Esophagus muscularis mucosa (tissue), 4 donors: ENCODE data around the gene TESMIN.

Experiments
- EP300 ChIP-seq: sonication (generic); formaldehyde crosslinking; IDR thresholded peaks from one replicate; pipeline ENCODE4 v1.6.1; 2017; ENCODE audit warnings: antibody characterized with exemption
- POLR2A ChIP-seq: fragments of 450-650 bp; IDR thresholded peaks from one replicate; pipeline ENCODE4 v1.6.1; 2017; ENCODE audit warnings: antibody characterized with exemption, moderate library complexity, mild to moderate bottlenecking, low read depth
- POLR2AphosphoS5 ChIP-seq, 2 donors: sonication (generic); formaldehyde crosslinking; IDR thresholded peaks; one replicate each; pipeline ENCODE4 v1.6.1; 2017; ENCODE audit warnings: antibody characterized with exemption in 2 of 2
- TF ChIP-seq, protein P1 (sequence below), 3 experiments: fragments of 200-600 bp in 2 of 3; fragments of 450-650 bp in 1 of 3; sonication (generic) in 2 of 3; IDR thresholded peaks; one replicate each; pipeline ENCODE4 v1.5.1; 2017 to 2019; ENCODE audit warnings: antibody characterized with exemption in 3 of 3, mild to moderate bottlenecking in 2 of 3, moderate library complexity in 1 of 3

DNA sequence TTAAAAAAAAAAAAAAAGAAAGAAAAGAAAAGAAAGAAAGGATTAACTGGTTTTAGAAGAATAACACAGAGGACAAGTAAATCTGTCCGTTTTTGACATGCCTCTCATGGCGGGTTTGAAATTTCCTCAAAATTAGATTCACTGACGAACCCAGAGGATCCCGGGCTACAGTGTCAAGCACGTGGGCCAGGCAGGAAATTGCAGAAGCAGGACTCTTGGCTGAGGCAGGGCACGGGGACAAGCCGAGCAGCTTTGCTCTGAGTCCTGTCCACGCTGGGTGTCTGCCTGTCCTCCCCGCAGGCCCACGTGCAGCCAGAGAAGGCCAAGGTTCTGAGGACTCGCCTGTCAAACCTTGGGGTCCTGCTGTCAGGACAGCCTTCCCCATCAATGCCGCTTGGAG is 42.3 kb downstream of the TESMIN start:
- TF ChIP-seq, protein P1, sequence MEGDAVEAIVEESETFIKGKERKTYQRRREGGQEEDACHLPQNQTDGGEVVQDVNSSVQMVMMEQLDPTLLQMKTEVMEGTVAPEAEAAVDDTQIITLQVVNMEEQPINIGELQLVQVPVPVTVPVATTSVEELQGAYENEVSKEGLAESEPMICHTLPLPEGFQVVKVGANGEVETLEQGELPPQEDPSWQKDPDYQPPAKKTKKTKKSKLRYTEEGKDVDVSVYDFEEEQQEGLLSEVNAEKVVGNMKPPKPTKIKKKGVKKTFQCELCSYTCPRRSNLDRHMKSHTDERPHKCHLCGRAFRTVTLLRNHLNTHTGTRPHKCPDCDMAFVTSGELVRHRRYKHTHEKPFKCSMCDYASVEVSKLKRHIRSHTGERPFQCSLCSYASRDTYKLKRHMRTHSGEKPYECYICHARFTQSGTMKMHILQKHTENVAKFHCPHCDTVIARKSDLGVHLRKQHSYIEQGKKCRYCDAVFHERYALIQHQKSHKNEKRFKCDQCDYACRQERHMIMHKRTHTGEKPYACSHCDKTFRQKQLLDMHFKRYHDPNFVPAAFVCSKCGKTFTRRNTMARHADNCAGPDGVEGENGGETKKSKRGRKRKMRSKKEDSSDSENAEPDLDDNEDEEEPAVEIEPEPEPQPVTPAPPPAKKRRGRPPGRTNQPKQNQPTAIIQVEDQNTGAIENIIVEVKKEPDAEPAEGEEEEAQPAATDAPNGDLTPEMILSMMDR (IDR thresholded peaks at IDR 0.05), result no peak
- TF ChIP-seq POLR2AphosphoS5 (IDR thresholded peaks at IDR 0.05) (no peak), EP300 (no peak), POLR2A (no peak)
